HCT116 (cell line): Measurements from ENCODE around the gene PAQR7. TPM values are rescaled to one million over a fixed set of nuclear protein-coding genes. Genes with fewer than 3 reads are reported as not detected.

Source experiments
- ATAC-seq: fragments of 200-7000 bp; cut with Tn5 transposase; 2 replicates; pipeline ENCODE4 v1.9.1; 2020; ENCODE audit warnings: mild to moderate bottlenecking, moderate library complexity
- BruUV-seq: library from RNA; stranded (reverse); fragments of 400-500 nt; replicated peaks from 2 replicates; lab custom pipeline; 2021; lab: Mats Ljungman, UMichigan
- CTCF ChIA-PET: fragments of 300-600 bp; sonication (Branson Sonifier 250); formaldehyde crosslinking; loops from one replicate; lab custom pipeline; 2021; ENCODE audit warnings: antibody characterized with exemption; lab: Charles Lee
- POLR2A ChIA-PET: fragments of 300-600, 350-600 bp; sonication (Branson Sonifier 250); formaldehyde crosslinking; loops from one replicate; lab custom pipeline; 2021; ENCODE audit warnings: antibody characterized with exemption; lab: Charles Lee
- RAD21 ChIA-PET, 2 experiments: fragments of 300-600 bp; sonication (Branson Sonifier 250); formaldehyde crosslinking; loops; one replicate each; lab custom pipeline; 2023; ENCODE audit warnings: low total read pairs in 2 of 2; ENCODE audit not compliant: uncharacterized antibody in 2 of 2, unreplicated experiment in 2 of 2, low non-redundant PET in 1 of 2; lab: Charles Lee
- DNase-seq: peaks from one replicate; pipeline ENCODE4 v3.0.0-alpha.2; 2010; ENCODE audit warnings: low read depth, low spot score
- H2AFZ ChIP-seq: fragments of 200-600 bp; shearing (Covaris generic), sonication (generic); 2 replicates; pipeline ENCODE4 v1.6.1; 2017; ENCODE audit warnings: low read depth, mixed run types, mixed read lengths, antibody characterized with exemption, low read length; ENCODE audit not compliant: poor library complexity, severe bottlenecking
- H3K27ac ChIP-seq: 2 replicates; pipeline ENCODE4 v1.5.1; 2012; ENCODE audit warnings: low read depth, low read length
- H3K27me3 ChIP-seq: fragments of 200-600 bp; sonication (generic); 2 replicates; pipeline ENCODE4 v1.6.1; 2016; ENCODE audit warnings: mixed run types, low read length, mixed read lengths; ENCODE audit not compliant: insufficient read depth
- H3K36me3 ChIP-seq, 2 experiments: fragments of 200-500 bp in 1 of 2; fragments of 200-600 bp in 1 of 2; sonication (Bioruptor generic) in 1 of 2; sonication (generic) in 1 of 2; 2 replicates each; pipeline versions ENCODE4 v1.5.1 to v1.6.1; 2014 to 2016; ENCODE audit warnings: low read length in 2 of 2, inconsistent platforms in 1 of 2, mixed read lengths in 1 of 2, mixed run types in 1 of 2; ENCODE audit not compliant: insufficient read depth in 2 of 2, control insufficient read depth in 1 of 2
- H3K4me1 ChIP-seq, 2 experiments: fragments of 200-600 bp in 1 of 2; sonication (generic) in 1 of 2; 2 replicates each; pipeline versions ENCODE4 v1.5.1 to v1.6.1; 2012 to 2017; ENCODE audit warnings: low read length in 2 of 2, inconsistent platforms in 1 of 2, mild to moderate bottlenecking in 1 of 2, mixed read lengths in 1 of 2, mixed run types in 1 of 2, moderate library complexity in 1 of 2; ENCODE audit not compliant: insufficient read depth in 2 of 2, control insufficient read depth in 1 of 2
- H3K4me2 ChIP-seq: fragments of 200-600 bp; sonication (generic); 2 replicates; pipeline ENCODE4 v1.6.1; 2017; ENCODE audit warnings: mixed run types, low read length, mixed read lengths
- H3K4me3 ChIP-seq, 2 experiments: fragments of 200-600 bp in 1 of 2; sonication (generic) in 1 of 2; replicated peaks in 1 of 2; 2 replicates each; pipeline ENCODE4 v1.5.1; 2011 to 2016; ENCODE audit warnings: low read length in 2 of 2, control low read depth in 1 of 2, low read depth in 1 of 2, mild to moderate bottlenecking in 1 of 2, mixed read lengths in 1 of 2, mixed run types in 1 of 2
- H3K79me2 ChIP-seq: fragments of 200-600 bp; sonication (generic); 2 replicates; pipeline ENCODE4 v1.6.1; 2017; ENCODE audit warnings: mild to moderate bottlenecking, mixed run types, low read length, moderate library complexity, mixed read lengths; ENCODE audit not compliant: insufficient read depth
- H3K9ac ChIP-seq: fragments of 200-600 bp; sonication (generic); 2 replicates; pipeline ENCODE4 v1.6.1; 2016; ENCODE audit warnings: low read length, mixed read lengths
- H3K9me2 ChIP-seq: fragments of 200-600 bp; sonication (generic), shearing (Covaris generic); 2 replicates; pipeline ENCODE4 v1.6.1; 2017; ENCODE audit warnings: mixed run types, mild to moderate bottlenecking, moderate library complexity; ENCODE audit not compliant: insufficient read depth
- H3K9me3 ChIP-seq, 2 experiments: fragments of 200-500 bp in 1 of 2; fragments of 200-600 bp in 1 of 2; sonication (Bioruptor generic) in 1 of 2; sonication (generic) in 1 of 2; 2 replicates each; pipeline ENCODE4 v1.6.1; 2014 to 2017; ENCODE audit warnings: low read length in 2 of 2, mixed read lengths in 2 of 2, inconsistent platforms in 1 of 2, low read depth in 1 of 2, mild to moderate bottlenecking in 1 of 2, mixed run types in 1 of 2, moderate library complexity in 1 of 2; ENCODE audit not compliant: control insufficient read depth in 1 of 2, insufficient read depth in 1 of 2
- H4K20me1 ChIP-seq: fragments of 200-600 bp; sonication (generic), shearing (Covaris generic); 2 replicates; pipeline ENCODE4 v1.6.1; 2017; ENCODE audit warnings: mixed run types, mild to moderate bottlenecking, moderate library complexity; ENCODE audit not compliant: insufficient read depth
- CBX3 ChIP-seq: IDR thresholded peaks from 2 replicates; pipeline ENCODE4 v1.6.1; 2012; ENCODE audit warnings: low read depth
- CEBPB ChIP-seq: IDR thresholded peaks from 2 replicates; pipeline ENCODE4 v1.6.1; 2012; ENCODE audit warnings: low read depth
- EGR1 ChIP-seq: IDR thresholded peaks from 2 replicates; pipeline ENCODE4 v1.6.1; 2012; ENCODE audit warnings: low read depth
- ELF1 ChIP-seq: IDR thresholded peaks from 2 replicates; pipeline ENCODE4 v1.6.1; 2012; ENCODE audit warnings: low read depth, borderline replicate concordance
- EZH2 ChIP-seq: fragments of 200-600 bp; sonication (generic); IDR thresholded peaks from 2 replicates; pipeline ENCODE4 v1.6.1; 2017; ENCODE audit warnings: antibody characterized with exemption, mixed run types
- EZH2phosphoT487 ChIP-seq: fragments of 200-600 bp; IDR thresholded peaks from 2 replicates; pipeline ENCODE4 v1.6.1; 2018; ENCODE audit warnings: antibody characterized with exemption, borderline replicate concordance
- FOSL1 ChIP-seq: IDR thresholded peaks from 2 replicates; pipeline ENCODE4 v1.6.1; 2012; ENCODE audit warnings: low read depth
- JUND ChIP-seq: IDR thresholded peaks from 2 replicates; pipeline ENCODE4 v1.6.1; 2012
- POLR2A ChIP-seq: IDR thresholded peaks from 2 replicates; pipeline ENCODE4 v1.7.0; 2011; ENCODE audit warnings: borderline replicate concordance; ENCODE audit not compliant: insufficient read depth, insufficient read length; ENCODE audit errors: extremely low read depth
- POLR2AphosphoS5 ChIP-seq: IDR thresholded peaks from 2 replicates; pipeline ENCODE4 v1.6.1; 2011; ENCODE audit warnings: mild to moderate bottlenecking, low read depth, low read length, moderate library complexity
- RAD21 ChIP-seq: IDR thresholded peaks from 2 replicates; pipeline ENCODE4 v1.6.1; 2012; ENCODE audit warnings: low read depth, mild to moderate bottlenecking
- SIN3A ChIP-seq: IDR thresholded peaks from 2 replicates; pipeline ENCODE4 v1.6.1; 2012; ENCODE audit warnings: low read depth
- SRF ChIP-seq: IDR thresholded peaks from 2 replicates; pipeline ENCODE4 v1.6.1; 2012; ENCODE audit warnings: low read depth
- TCF7L2 ChIP-seq: IDR thresholded peaks from 2 replicates; pipeline ENCODE4 v1.7.0; 2011; ENCODE audit warnings: borderline replicate concordance, inconsistent platforms; ENCODE audit not compliant: insufficient read depth, insufficient read length; ENCODE audit errors: extremely low read depth
- YY1 ChIP-seq: IDR thresholded peaks from 2 replicates; pipeline ENCODE4 v1.6.1; 2011; ENCODE audit warnings: low read length, low read depth, moderate library complexity, mild to moderate bottlenecking; ENCODE audit not compliant: insufficient replicate concordance; ENCODE audit errors: extremely low read depth
- ZBTB33 ChIP-seq: IDR thresholded peaks from 2 replicates; pipeline ENCODE4 v1.6.1; 2011; ENCODE audit warnings: mild to moderate bottlenecking, low read length, moderate library complexity; ENCODE audit not compliant: insufficient replicate concordance; ENCODE audit errors: extremely low read depth
- ZFX ChIP-seq: fragments of 450-650 bp; IDR thresholded peaks from 2 replicates; pipeline ENCODE4 v1.6.1; 2017
- intact Hi-C: fragments of 100-400 bp; cut with micrococcal nuclease; formaldehyde crosslinking; loops from 2 replicates; pipeline ENCODE4 v1.10.0; 2022
- total RNA-seq: library from RNA; stranded (reverse); gene quantifications from one replicate; pipeline ENCODE4 v1.2.1, GENCODE V29; 2021; ENCODE audit not compliant: unreplicated experiment
- TF ChIP-seq, protein P1 (sequence below), 3 experiments: fragments of 200-600 bp in 1 of 3; sonication (generic) in 1 of 3; IDR thresholded peaks in 2 of 3; conservative IDR thresholded peaks in 1 of 3; 2 replicates each; pipeline ENCODE4 v1.5.1; 2012 to 2017; ENCODE audit warnings: low read depth in 2 of 3, low read length in 2 of 3, antibody characterized with exemption in 1 of 3, borderline replicate concordance in 1 of 3, control low read depth in 1 of 3, mild to moderate bottlenecking in 1 of 3, mixed read lengths in 1 of 3, mixed run types in 1 of 3, moderate library complexity in 1 of 3; ENCODE audit not compliant: insufficient read depth in 1 of 3
- TF ChIP-seq, protein P2 (sequence below): IDR thresholded peaks from 2 replicates; pipeline ENCODE4 v1.6.1; 2012

The PAQR7 gene
- total RNA-seq, 1 experiment from 2014 or later, result 13.1 TPM

DNA sequence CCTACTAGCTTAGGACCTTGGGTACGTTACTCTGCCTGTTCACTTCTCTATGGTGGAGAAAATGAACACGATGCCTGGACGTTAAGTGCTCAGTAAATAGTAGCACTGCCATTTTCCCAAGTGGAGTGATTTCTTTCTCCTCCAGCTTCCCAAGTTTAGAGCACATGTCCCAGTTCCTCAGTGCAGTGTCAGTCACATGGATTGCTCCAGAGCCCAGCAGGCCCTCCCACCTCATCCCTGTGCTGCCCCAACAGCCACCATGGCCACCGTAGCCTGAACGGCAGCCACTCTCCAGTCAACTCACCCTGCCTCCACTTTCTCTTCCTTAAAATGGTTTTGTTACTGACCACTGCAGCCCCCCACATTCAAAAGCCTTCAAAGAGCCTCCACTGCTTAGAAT, 22.2 kb upstream of the PAQR7 start:
- Histone ChIP-seq H3K4me3 (no peak overlapping the region), H3K9me3 (no peaks in the 10 kb centered on the region), H3K9ac (no peak overlapping the region), H4K20me1 (no peaks in the 10 kb centered on the region), H3K4me2 (no peak overlapping the region), H3K9me2 (no peaks in the 10 kb centered on the region), H3K27ac (no peak overlapping the region), H3K27me3 (no peaks in the 10 kb centered on the region), H3K79me2 (peaks cover 33% of the 10 kb centered on the region), H3K4me1 (peaks cover 26 to 38% of the 10 kb centered on the region in 2 experiments)
- intact Hi-C loops, result loop anchor here (5.0 to 10.0 kb wide), 2 partner anchors 80 to 247 kb away; partner anchors contain the start of gene MTFR1L
- no peak for DNase-seq
- ChIA-PET CTCF (interaction anchor here (2.9 kb wide), 1 partner anchor 248 kb away, joined by 14 read pairs; no protein-coding TSS in a partner anchor), POLR2A (interaction anchor here (0.9 kb wide), 1 partner anchor 100 kb away, joined by 3 read pairs; the partner anchor contains the start of gene PAFAH2)
- BruUV-seq, result no TSS peak
- TF ChIP-seq ELF1 (no peak), ZBTB33 (no peak), TCF7L2 (no peak), RAD21 (no peak), SRF (no peak), CBX3 (no peak), ZFX (no peak), EZH2phosphoT487 (no peak), JUND (no peak), POLR2AphosphoS5 (no peak), CEBPB (no peak), POLR2A (no peak), SIN3A (no peak), EGR1 (no peak), EZH2 (no peak), FOSL1 (no peak), YY1 (no peak)
- TF ChIP-seq, protein P1, sequence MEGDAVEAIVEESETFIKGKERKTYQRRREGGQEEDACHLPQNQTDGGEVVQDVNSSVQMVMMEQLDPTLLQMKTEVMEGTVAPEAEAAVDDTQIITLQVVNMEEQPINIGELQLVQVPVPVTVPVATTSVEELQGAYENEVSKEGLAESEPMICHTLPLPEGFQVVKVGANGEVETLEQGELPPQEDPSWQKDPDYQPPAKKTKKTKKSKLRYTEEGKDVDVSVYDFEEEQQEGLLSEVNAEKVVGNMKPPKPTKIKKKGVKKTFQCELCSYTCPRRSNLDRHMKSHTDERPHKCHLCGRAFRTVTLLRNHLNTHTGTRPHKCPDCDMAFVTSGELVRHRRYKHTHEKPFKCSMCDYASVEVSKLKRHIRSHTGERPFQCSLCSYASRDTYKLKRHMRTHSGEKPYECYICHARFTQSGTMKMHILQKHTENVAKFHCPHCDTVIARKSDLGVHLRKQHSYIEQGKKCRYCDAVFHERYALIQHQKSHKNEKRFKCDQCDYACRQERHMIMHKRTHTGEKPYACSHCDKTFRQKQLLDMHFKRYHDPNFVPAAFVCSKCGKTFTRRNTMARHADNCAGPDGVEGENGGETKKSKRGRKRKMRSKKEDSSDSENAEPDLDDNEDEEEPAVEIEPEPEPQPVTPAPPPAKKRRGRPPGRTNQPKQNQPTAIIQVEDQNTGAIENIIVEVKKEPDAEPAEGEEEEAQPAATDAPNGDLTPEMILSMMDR (IDR thresholded peaks at IDR 0.05 in 2 of 3, conservative IDR thresholded peaks at IDR 0.05 in 1 of 3; ENCODE audit: borderline replicate concordance in 1 of 3, insufficient read depth in 1 of 3, low read depth in 2 of 3, low read length in 2 of 3), result no peak
- TF ChIP-seq, protein P2, sequence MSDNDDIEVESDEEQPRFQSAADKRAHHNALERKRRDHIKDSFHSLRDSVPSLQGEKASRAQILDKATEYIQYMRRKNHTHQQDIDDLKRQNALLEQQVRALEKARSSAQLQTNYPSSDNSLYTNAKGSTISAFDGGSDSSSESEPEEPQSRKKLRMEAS, result no peak
- TF ChIP-seq, all 23 proteins: peak for 0
- ATAC-seq, result no peak
- RAD21 ChIA-PET, result no interaction called here
- no peak overlapping the region for H2AFZ ChIP-seq
- H3K36me3 ChIP-seq, result peaks cover 32 to 44% of the 10 kb centered on the region in 2 experiments
